Measurements from ENCODE around the gene AGA.

The AGA gene

GRCh38 chr4:177461606-177462005 is 19.4 kb upstream of the AGA start:
- no peak for TF ChIP-seq CTCF (IDR thresholded peaks at IDR 0.05)

GRCh38 chr4:177460460-177460859 is 18.2 kb upstream of the AGA start:
- no peak for TF ChIP-seq CTCF (IDR thresholded peaks at IDR 0.05)

GRCh38 chr4:177455561-177455970 is 13.3 kb upstream of the AGA start:
- TF ChIP-seq CTCF (IDR thresholded peaks at IDR 0.05): no peak

GRCh38 chr4:177453116-177453515 is 10.9 kb upstream of the AGA start:
- no peak for TF ChIP-seq CTCF (IDR thresholded peaks at IDR 0.05)

GRCh38 chr4:177451108-177451500 is 8.9 kb upstream of the AGA start:
- no peak for TF ChIP-seq CTCF (IDR thresholded peaks at IDR 0.05)

- TF ChIP-seq CTCF (IDR thresholded peaks at IDR 0.05): no peak
Observed at GRCh38 chr4:177450426-177451107, 8.3 kb upstream of the AGA start.

- TF ChIP-seq CTCF (IDR thresholded peaks at IDR 0.05): no peak
Observed at GRCh38 chr4:177448850-177449249, 6.6 kb upstream of the AGA start.
